SH-SY5Y (cell line): ENCODE data around the gene LRMDA.

Experiments used
- GATA2 ChIP-seq: IDR thresholded peaks from 2 replicates; pipeline ENCODE4 v1.6.1; 2011; ENCODE audit warnings: mild to moderate bottlenecking, low read depth, low read length
- GATA3 ChIP-seq: IDR thresholded peaks from 2 replicates; pipeline ENCODE4 v1.6.1; 2011; ENCODE audit warnings: low read depth, mild to moderate bottlenecking, low read length, moderate library complexity

Gene LRMDA

DNA sequence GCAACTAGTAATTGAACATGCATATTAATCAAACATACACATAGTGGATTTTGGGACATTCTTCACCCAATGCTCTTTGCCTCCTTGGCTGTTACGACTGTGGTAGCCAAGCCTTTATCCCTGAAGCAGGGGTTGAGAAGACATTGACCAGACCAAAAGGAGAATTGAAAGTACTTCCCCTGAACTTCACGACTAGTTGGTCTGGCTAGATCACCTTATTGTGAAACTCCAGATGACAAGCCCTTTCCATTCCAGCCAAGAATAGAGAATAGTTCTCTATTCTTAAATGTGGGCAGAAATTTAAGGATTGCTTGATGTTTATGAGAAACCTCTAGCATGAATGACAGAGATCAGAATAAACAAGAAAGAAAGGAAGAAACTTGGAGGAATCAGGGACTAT, 97.0 kb downstream of the LRMDA start:
- TF ChIP-seq GATA2 (no peak), GATA3 (no peak)

DNA sequence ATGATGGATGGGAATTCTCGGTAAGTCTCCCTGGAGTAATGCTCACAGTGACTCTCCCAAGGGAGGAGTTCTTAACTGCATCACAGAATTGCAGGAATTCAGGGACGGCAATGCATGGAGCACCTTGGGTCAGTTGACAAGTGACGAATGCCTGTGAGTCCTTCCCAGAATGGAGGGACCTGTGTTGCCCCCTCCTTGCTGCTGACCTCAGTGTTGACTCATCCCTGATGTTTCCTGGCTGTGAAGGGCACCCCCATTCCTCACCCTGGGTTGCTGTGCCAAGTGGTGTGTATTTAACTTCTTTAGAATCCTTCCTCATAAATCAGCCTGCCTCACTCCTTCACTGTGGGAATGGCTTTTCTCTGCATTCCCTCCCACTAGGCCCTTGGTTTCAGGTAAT, 98.9 kb downstream of the LRMDA start:
- TF ChIP-seq GATA2 (no peak), GATA3 (no peak)

DNA sequence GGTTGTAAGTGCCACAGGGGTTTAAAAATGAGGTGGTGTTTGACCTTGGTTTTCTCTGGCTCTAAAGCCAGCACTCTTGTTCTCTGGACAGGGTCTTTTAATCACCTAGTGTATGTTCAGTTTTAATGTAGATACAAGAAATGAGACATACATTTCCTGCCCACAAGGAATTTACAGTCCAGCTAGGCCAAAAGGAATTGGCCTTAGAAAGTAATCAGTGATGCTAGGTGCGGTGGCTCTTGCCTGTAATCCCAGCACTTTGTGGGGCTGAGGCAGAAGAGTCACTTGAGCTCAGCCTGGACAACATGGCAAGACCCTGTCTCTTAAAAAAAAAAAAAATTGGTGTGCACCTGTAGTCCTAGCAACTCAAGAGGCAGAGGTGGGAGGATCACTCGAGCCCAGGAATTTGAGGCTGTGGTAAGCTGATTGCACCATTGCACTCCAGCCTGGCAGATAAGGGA, 100.2 kb downstream of the LRMDA start:
- TF ChIP-seq GATA2 (no peak), GATA3 (no peak)

DNA sequence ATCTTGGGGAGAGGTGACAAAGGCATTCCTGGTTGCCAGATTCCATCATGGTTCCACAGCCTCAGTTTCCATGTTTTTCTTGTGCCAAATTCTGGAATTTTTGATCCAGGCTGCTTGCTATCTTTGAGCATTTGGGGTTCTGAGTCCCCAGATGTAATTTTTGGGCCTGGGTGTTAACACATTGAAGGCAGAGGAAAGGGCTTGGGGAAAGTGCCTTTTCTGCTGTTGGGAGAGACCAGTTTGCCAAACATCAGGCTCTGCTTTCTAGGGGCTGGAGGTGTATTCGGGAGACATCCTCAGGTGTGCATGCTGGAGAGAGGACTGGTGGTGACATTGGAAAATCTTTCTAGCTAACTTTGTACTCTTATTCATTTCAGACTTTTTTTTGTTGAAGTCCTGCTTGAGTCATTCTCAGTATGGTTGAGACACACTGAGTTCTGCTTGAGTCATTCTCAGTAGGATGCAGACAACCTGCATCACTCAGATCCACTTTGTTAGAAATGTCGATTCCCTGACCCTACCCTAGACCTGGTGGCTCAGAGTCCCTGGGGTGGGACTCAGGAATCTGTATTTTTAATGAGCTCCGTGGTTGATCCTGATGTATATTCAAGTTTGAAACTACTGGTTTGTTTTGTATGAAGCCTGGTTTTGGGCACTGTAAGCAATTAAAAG, 101.0 kb downstream of the LRMDA start:
- TF ChIP-seq GATA2 (no peak), GATA3 (no peak)

DNA sequence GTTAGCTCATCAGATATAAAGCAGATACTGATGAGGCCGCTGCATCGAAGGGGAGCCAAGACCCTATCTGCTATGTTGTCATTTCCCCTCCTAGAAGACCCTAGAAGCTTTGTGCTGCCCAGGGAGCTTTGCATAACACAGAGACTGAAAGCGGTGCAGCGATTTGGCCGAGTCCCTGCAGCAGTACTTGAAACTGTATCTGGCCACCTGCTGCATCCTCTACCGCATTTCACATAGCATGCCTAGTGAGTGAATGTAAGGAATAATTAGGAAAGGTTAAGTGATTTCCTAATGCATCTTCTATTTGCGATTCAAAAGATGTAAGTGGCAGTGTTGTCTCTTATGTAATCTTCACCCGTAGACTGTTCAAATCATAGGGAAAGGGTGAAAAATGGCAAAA, 106.7 kb downstream of the LRMDA start:
- TF ChIP-seq GATA3: no peak

DNA sequence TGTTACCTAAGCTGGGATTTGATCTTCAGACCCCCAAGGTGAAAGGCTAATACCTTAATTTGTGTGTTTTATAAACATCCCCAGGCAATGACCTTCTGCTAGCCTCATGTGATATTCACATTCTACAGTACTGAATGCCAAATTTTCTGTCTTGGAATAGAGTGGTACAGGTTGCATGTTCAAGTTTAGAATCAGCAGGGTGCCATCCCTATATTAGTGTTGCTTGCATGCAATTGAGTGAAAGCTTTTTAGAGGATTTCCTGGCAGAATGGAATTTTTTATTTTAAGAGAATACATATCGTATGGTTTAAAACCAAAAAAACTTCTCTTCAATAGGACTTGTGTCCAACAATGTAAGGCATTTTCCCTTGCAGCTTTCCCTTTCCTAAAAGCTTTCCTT, 107.3 kb downstream of the LRMDA start:
- TF ChIP-seq GATA3 (no peak), GATA2 (no peak)

DNA sequence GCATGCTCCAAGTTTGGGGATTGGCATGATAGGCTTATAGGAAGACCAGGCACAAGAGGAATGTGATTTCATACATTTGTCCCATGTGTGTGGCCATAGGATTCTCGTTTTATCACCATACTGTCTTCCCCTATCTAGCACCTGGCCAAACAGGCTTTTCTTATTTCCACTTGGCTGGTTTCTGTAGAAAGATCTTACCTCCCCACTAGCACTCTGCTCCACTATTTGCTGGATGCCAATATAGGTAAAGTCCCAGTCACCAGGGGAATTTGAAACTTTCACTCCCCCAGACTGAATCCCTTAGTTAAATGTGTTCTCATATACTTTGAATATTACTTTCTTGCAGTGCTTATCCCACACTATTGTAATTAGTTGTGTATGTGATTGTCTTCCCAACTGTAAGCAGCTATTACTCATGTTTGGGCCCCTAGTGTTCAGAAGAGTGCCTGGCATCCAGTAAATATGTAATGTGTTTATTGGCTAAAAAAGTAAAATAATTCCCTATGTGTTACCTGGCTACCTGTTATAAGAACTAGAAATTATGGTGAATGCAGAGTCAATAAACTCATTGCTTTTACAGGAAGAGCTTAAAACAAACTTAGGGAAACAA, 109.0 kb downstream of the LRMDA start:
- TF ChIP-seq GATA2: no peak
- TF ChIP-seq GATA3: no peak

DNA sequence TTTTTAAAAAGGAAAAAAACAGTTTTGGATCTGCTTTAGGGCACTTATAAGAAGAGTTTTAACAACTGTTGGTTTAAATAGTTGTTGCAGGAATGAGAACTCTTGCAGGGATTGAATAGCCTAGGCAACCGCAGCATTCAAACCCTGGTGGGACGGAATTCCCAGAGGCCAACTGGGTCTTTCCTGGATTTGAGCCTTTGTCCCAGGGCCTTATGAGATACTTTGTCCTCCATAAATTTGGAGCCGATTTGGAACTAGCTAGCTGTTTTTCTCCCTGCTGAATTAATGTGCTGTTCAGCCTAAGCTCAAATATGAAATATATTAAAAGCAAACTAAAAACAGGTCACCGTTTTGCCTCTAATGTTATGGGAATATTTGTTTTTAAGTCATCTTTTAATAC, 109.6 kb downstream of the LRMDA start:
- TF ChIP-seq GATA2 (no peak), GATA3 (no peak)

DNA sequence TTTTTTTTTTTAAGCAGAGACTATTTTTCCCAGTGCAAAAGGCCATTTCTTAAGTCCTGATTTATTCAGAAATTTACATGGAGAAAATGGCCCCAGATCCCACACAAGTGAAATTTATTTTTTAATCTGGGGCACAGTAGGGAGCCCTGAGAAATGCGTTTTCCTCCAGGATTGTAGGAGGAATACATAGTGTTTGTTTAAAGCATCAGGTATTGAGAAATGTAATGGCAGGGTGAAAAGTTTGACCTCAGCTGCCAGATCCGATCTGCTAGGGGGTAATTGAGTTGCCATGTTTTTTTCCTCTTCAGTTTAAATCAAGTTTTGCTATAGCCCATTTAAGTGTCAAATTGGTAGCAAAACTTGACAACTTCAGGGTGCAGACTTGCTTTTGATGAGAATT, 110.0 kb downstream of the LRMDA start:
- TF ChIP-seq GATA2 (no peak), GATA3 (no peak)

DNA sequence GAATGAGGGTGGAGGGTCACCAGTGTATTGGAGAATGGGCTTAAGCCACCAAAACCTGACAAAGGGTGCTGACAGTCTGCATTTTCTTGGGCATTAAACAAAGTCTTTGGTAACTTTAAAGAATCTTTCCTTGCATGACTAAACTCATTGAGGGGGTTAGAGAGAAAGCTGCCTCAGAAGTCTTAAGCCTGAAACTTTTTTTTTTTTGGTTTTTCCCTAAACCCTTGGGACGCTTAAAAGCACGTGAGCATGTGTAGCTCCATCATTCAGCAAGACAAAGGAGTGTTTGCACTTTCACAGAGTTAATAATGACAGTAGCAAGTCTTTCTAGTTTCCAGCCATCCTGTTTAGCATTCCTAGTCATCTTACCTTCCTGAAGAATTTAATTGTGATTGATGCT, 110.7 kb downstream of the LRMDA start:
- TF ChIP-seq GATA2 (no peak), GATA3 (no peak)

DNA sequence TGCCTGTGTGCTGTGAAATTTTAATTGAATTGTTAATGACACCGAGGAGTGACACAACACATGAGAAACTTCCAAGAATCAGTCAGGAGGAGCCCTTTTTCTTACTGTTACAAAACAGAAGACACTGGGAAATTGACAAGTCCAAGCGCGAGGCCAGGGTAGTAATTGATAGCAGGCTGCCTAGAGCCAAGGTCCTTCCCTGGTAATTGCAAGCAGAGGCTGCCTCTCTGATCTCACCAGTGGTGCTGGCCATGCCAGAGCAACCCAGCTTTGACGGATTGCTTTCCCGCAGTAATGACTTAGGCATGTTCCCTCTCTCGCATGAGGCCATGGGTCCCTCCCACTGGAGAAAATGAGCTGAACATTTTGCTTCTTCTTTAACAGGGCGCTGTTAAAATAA, 111.5 kb downstream of the LRMDA start:
- TF ChIP-seq GATA3 (no peak), GATA2 (no peak)

DNA sequence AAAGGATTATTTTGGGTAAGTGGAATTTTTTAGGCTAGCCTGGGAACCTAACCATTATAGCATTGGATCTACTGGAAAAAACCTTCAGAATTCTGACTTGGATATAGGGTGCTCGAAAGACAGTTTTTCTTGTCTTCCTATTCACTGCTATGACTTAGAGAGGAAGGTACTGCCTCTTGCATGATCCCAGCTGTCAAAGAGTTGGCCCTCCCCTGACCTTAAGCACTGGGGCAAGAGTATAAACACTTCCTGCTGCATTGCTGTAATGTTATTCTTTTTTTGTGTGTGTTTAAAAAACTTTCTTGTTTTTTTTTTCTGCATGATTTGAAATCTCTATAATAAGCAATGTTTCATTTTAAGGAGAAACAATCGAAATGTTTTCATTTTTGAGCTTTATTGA, 113.0 kb downstream of the LRMDA start:
- TF ChIP-seq GATA2: no peak
- TF ChIP-seq GATA3: no peak

DNA sequence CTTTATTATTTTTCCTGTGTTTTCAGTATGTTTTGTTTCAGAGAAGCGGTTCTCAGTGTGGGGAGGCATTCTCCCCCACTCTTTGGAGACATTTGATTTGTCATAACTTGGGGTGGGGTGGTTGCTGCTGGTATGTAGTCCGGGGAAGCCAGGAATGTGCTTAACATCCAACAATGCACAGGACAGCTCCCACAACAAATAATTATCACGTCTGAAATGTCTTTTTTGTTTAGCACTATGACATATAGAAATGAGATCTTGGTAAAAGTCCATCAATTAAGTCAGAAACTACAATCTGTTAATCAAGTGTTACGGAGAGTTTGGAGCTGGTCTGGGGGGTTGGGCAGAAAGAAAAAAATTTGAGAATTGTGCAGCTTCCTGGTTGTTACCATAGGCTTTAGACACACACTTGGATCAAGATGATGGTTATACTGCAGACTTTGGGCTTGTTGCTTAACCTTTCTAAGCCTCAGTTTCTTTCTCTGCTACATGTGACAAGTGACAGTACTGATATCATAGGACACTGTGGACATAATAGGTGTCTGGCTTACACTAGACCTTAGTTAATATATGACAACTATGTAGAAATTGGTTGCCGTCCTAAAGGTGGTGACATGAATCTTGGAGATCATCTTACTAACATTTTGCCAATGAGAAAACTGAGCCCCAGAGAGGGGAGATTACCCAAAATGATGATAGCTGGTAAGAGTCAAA, 113.7 kb downstream of the LRMDA start:
- TF ChIP-seq GATA2 (no peak), GATA3 (no peak)

DNA sequence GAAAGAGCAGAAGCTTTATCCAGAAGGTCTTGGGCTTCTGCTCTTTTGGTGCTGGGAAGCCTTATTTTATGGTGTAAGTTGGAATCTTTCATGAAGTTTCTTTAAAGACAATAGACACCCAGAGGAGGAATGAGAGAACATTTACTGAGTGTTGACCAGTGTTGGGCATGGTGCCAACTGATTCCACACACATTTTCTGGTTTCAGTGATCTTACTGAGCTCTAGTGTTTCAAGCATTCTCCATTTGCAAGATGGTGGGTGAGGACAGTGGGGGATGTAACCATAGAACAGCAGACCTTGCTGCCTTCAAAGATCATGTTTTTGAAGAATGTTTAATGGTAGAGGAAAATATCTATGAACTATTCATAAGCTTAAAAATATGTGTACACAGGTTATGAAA, 114.6 kb downstream of the LRMDA start:
- TF ChIP-seq GATA2 (no peak), GATA3 (no peak)
